ENCODE data around the gene CNTN4.

- TF ChIP-seq YY1 (IDR thresholded peaks at IDR 0.05; ENCODE audit: insufficient read depth, insufficient read length) (no peak), ZNF274 (IDR thresholded peaks at IDR 0.05; ENCODE audit: low read depth, low read length) (no peak)
Measured at GRCh38 chr3:2547049-2547448, 448.4 kb downstream of the CNTN4 start.
